Tibial artery (tissue), 4 donors: ENCODE data around the gene ZFYVE9.
A peak's percentile ranks its signal among the peaks of the same experiment; 100 is the strongest.
"Not testable (repeated sequence)": the region's sequence is repeated elsewhere in the genome, so short reads cannot be mapped to it uniquely, and the experiment has no call there.

Experiments used
- DNase-seq, 2 donors: peaks; one replicate each; pipeline ENCODE4 v3.0.0-alpha.2; 2019
- H3K27ac ChIP-seq, 2 donors: fragments of 200-600 bp; sonication (generic) in 1 of 2; 1 replicate in 1 of 2; 2 replicates in 1 of 2; pipeline ENCODE4 v1.5.1; 2018 to 2019; ENCODE audit warnings: mild to moderate bottlenecking in 1 of 2
- H3K27me3 ChIP-seq, 2 donors: fragments of 200-600 bp; sonication (generic) in 1 of 2; one replicate each; pipeline versions ENCODE4 v1.5.1 to v1.6.0; 2016 to 2019
- H3K36me3 ChIP-seq, 3 donors: fragments of 200-600 bp; sonication (generic) in 2 of 3; one replicate each; pipeline ENCODE4 v1.5.1; 2016 to 2019; ENCODE audit warnings: mild to moderate bottlenecking in 2 of 3
- H3K4me1 ChIP-seq, 4 donors: fragments of 200-600 bp; sonication (generic) in 2 of 4; 1 replicate in 3 of 4; 2 replicates in 1 of 4; pipeline ENCODE4 v1.5.1; 2016 to 2019
- H3K4me3 ChIP-seq, 2 donors: fragments of 200-600 bp; sonication (generic) in 1 of 2; 1 replicate in 1 of 2; 2 replicates in 1 of 2; pipeline ENCODE4 v1.5.1; 2018 to 2019; ENCODE audit warnings: mild to moderate bottlenecking in 2 of 2
- H3K9me3 ChIP-seq, 3 donors: fragments of 200-600 bp; sonication (generic) in 1 of 3; one replicate each; pipeline ENCODE4 v1.5.1; 2016 to 2019
- intact Hi-C: fragments of 100-400 bp; cut with DNase I; formaldehyde crosslinking; loops from one replicate; pipeline ENCODE4 v1.15.0; 2023; ENCODE audit warnings: low total_unique reads
- TF ChIP-seq, protein P1 (sequence below), 2 experiments: fragments of 200-600 bp in 1 of 2; fragments of 450-650 bp in 1 of 2; IDR thresholded peaks; one replicate each; pipeline ENCODE4 v1.5.1; 2017 to 2019; ENCODE audit warnings: antibody characterized with exemption in 2 of 2, mild to moderate bottlenecking in 1 of 2, moderate library complexity in 1 of 2

The ZFYVE9 gene, protein sequence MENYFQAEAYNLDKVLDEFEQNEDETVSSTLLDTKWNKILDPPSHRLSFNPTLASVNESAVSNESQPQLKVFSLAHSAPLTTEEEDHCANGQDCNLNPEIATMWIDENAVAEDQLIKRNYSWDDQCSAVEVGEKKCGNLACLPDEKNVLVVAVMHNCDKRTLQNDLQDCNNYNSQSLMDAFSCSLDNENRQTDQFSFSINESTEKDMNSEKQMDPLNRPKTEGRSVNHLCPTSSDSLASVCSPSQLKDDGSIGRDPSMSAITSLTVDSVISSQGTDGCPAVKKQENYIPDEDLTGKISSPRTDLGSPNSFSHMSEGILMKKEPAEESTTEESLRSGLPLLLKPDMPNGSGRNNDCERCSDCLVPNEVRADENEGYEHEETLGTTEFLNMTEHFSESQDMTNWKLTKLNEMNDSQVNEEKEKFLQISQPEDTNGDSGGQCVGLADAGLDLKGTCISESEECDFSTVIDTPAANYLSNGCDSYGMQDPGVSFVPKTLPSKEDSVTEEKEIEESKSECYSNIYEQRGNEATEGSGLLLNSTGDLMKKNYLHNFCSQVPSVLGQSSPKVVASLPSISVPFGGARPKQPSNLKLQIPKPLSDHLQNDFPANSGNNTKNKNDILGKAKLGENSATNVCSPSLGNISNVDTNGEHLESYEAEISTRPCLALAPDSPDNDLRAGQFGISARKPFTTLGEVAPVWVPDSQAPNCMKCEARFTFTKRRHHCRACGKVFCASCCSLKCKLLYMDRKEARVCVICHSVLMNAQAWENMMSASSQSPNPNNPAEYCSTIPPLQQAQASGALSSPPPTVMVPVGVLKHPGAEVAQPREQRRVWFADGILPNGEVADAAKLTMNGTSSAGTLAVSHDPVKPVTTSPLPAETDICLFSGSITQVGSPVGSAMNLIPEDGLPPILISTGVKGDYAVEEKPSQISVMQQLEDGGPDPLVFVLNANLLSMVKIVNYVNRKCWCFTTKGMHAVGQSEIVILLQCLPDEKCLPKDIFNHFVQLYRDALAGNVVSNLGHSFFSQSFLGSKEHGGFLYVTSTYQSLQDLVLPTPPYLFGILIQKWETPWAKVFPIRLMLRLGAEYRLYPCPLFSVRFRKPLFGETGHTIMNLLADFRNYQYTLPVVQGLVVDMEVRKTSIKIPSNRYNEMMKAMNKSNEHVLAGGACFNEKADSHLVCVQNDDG (N-terminal part only)

GRCh38 chr1:52141513-52142219, at the start of gene ZFYVE9:
ZFYVE9 (plus strand) TSS chr1:52142089; CDS start chr1:52233207, 91,118 bp downstream.
- DNase-seq = peak; percentile 48 to 81
- Histone ChIP-seq H3K36me3 (no peaks in the 10 kb centered on the region), H3K27ac (peak within 1 kb of the TSS; percentile 95 to 99), H3K4me1 (peaks cover 0 to 42% (median 9%) of the 10 kb centered on the region in 4 donors), H3K27me3 (no peaks in the 10 kb centered on the region), H3K4me3 (peak within 1 kb of the TSS; percentile 88 to 90), H3K9me3 (no peaks in the 10 kb centered on the region)
- TF ChIP-seq, protein P1, sequence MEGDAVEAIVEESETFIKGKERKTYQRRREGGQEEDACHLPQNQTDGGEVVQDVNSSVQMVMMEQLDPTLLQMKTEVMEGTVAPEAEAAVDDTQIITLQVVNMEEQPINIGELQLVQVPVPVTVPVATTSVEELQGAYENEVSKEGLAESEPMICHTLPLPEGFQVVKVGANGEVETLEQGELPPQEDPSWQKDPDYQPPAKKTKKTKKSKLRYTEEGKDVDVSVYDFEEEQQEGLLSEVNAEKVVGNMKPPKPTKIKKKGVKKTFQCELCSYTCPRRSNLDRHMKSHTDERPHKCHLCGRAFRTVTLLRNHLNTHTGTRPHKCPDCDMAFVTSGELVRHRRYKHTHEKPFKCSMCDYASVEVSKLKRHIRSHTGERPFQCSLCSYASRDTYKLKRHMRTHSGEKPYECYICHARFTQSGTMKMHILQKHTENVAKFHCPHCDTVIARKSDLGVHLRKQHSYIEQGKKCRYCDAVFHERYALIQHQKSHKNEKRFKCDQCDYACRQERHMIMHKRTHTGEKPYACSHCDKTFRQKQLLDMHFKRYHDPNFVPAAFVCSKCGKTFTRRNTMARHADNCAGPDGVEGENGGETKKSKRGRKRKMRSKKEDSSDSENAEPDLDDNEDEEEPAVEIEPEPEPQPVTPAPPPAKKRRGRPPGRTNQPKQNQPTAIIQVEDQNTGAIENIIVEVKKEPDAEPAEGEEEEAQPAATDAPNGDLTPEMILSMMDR (IDR thresholded peaks at IDR 0.05) = peak; percentile 62 to 91
- intact Hi-C loops = no loop called here

DNA sequence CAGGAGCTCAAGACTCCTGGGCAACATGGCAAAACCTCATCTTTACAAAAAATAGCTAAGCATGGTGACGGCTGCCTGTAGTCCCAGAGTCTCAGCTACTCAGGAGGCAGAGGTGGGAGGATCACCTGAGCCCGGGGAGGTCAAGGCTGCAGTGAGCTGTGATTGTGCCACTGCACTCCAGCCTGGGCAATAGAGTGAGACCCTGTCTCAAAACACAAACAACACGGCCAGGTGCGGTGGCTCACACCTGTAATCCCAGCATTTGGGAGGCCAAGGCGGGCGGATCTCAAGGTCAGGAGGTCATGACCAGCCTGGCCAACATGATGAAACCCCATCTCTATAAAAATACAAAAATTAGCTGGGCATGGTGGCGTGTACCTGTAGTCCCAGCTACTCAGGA, 47.6 kb upstream of the ZFYVE9 start:
- H3K36me3 ChIP-seq = peaks cover 13 to 24% (median 23%) of the 10 kb centered on the region in 3 donors
- H3K9me3 ChIP-seq, H3K27ac ChIP-seq, H3K4me3 ChIP-seq, H3K27me3 ChIP-seq, intact Hi-C loops, H3K4me1 ChIP-seq, DNase-seq: not testable (repeated sequence)

DNA sequence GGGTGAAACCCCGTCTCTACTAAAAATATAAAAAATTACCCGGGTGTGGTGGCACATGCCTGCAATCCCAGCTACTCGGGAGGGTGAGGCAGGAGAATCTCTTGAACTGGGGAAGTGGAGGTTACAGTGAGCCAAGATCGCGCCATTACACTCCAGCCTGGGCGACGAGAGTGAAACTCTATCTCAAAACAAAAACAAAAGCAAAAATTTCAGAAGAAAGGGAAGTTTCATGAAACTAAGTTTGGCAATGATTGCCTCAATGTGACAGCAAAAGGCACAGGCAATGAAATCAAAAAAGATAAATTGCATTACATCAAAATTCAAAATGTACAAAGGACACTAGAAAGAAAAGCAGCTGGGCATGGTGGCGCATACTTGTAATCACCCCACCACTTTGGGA, 45.7 kb upstream of the ZFYVE9 start:
- Histone ChIP-seq H3K4me1 (no peaks in the 10 kb centered on the region), H3K9me3 (no peaks in the 10 kb centered on the region), H3K27me3 (no peaks in the 10 kb centered on the region), H3K27ac (no peak overlapping the region), H3K36me3 (peaks cover 6 to 13% (median 7%) of the 10 kb centered on the region in 3 donors), H3K4me3 (no peak overlapping the region)
- TF ChIP-seq, protein P1 (IDR thresholded peaks at IDR 0.05) = no peak
- DNase-seq = no peak
- intact Hi-C loops = no loop called here

- intact Hi-C loops = no loop called here
- Histone ChIP-seq H3K27me3 (no peaks in the 10 kb centered on the region), H3K4me1 (no peaks in the 10 kb centered on the region), H3K36me3 (no peaks in the 10 kb centered on the region), H3K4me3 (no peak overlapping the region), H3K27ac (no peak overlapping the region), H3K9me3 (no peaks in the 10 kb centered on the region)
- DNase-seq = no peak
- TF ChIP-seq, protein P1 (IDR thresholded peaks at IDR 0.05) = no peak
Observed at GRCh38 chr1:52098139-52098871, 43.6 kb upstream of the ZFYVE9 start.

DNA sequence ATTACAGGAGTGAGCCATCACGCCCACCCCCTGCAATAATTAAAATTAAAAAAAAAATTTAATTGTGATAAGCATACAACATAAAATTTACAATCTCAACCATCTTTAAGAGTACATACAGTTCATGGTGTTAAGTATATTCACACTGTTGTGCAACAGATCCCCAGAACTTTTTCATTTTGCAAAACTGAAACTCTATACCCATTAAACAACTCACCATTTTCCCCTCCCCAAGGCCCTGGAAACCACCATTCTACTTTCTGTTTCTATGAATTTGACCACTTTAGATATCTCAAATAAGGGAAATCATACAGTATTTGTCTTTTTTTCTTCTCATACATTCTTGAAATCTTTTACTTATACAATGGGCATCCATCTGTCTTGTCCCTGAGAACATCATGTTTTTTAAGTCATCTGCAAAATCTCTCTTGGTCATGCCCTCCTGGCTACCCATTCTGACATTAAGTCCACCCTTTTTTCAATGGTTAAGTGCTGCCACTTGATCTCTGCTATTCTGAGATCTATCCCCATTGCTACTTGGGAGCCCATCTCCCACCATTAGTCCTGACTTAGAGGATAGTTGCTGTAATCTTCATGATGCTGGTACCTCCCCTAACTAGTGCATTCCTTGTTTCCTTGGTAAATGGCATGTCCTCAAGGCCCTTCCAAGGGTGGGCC, 39.4 kb upstream of the ZFYVE9 start:
- DNase-seq = no peak
- no peaks in the 10 kb centered on the region for H3K4me1 ChIP-seq
- no peaks in the 10 kb centered on the region for H3K27me3 ChIP-seq
- H3K27ac ChIP-seq = no peak overlapping the region
- intact Hi-C loops = no loop called here
- no peaks in the 10 kb centered on the region for H3K36me3 ChIP-seq
- no peak overlapping the region for H3K4me3 ChIP-seq
- TF ChIP-seq, protein P1 (IDR thresholded peaks at IDR 0.05) = no peak
- no peaks in the 10 kb centered on the region for H3K9me3 ChIP-seq
